Measurements from ENCODE around the gene PSMD13. TPM values are rescaled to one million over a fixed set of nuclear protein-coding genes. Genes with fewer than 3 reads are reported as not detected.
"Not testable (repeated sequence)": the region's sequence is repeated elsewhere in the genome, so short reads cannot be mapped to it uniquely, and the experiment has no call there.

Gene PSMD13
- total and polyA plus RNA-seq, 2 donors from 2014 or later = 87.7 to 115 TPM

DNA sequence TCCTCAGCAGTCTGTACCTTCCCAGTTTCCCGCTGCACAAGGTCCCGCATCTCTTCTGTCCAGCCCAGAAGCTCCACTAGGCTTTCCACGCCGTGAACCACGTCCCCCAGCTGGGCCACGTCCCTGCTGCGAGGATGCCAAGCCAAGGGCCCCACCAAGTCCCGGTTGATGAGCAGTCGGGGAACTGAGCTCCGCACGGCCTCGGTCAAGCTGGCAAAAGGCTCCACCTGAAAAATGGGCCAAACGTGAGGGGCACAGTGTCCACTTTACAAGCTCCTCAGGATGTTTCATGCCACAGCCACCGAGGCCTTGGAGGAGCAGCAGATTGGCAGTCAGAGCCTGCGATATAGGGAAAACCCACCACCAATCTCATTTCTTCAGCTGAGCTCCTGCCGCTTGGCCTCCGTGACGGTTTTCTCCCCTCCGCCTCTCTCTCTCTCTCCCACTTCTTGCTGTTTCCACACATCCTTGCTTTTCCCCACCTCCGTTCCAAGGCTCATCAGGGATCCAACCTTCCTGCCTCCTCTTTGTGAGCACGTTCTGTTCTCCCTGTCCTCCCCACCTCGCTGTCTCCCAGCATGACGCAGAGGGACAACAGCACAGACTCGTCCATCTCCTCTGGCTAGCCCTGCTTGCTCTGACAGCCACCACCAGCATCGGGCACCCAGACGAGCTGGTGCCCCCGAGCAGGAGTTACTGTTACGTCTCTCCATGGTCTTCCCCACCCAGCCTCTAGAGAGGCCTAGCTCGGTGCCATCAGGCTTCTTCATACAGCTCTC, 17.8 kb upstream of the PSMD13 start:
- no peak for FAIRE-seq
- Histone ChIP-seq H3K27ac (ENCODE audit: low read depth in 2 of 2, low read length in 2 of 2) (no peak overlapping the region), H3K9ac (ENCODE audit: low read length in 3 of 3) (no peak overlapping the region), H3K9me3 (ENCODE audit: control insufficient read depth in 2 of 3, insufficient read depth in 1 of 3, low read length in 3 of 3) (no peaks in the 10 kb centered on the region), H3K27me3 (ENCODE audit: control insufficient read depth, insufficient read depth, low read length) (no peaks in the 10 kb centered on the region), H3K4me1 (ENCODE audit: control insufficient read depth in 2 of 3, insufficient read depth in 2 of 3, low read depth in 1 of 3, low read length in 3 of 3) (no peaks in the 10 kb centered on the region), H3K36me3 (ENCODE audit: control insufficient read depth in 2 of 3, insufficient read depth in 3 of 3, low read length in 3 of 3) (peaks cover 0 to 18% (median 16%) of the 10 kb centered on the region in 3 donors), H3K4me3 (ENCODE audit: low read length in 3 of 3) (no peak overlapping the region)
- intact Hi-C loops (cut with DNase I) = no loop called here
- no peak for DNase-seq
- TF ChIP-seq, protein P1, sequence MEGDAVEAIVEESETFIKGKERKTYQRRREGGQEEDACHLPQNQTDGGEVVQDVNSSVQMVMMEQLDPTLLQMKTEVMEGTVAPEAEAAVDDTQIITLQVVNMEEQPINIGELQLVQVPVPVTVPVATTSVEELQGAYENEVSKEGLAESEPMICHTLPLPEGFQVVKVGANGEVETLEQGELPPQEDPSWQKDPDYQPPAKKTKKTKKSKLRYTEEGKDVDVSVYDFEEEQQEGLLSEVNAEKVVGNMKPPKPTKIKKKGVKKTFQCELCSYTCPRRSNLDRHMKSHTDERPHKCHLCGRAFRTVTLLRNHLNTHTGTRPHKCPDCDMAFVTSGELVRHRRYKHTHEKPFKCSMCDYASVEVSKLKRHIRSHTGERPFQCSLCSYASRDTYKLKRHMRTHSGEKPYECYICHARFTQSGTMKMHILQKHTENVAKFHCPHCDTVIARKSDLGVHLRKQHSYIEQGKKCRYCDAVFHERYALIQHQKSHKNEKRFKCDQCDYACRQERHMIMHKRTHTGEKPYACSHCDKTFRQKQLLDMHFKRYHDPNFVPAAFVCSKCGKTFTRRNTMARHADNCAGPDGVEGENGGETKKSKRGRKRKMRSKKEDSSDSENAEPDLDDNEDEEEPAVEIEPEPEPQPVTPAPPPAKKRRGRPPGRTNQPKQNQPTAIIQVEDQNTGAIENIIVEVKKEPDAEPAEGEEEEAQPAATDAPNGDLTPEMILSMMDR (IDR thresholded peaks at IDR 0.05; ENCODE audit: borderline replicate concordance, extremely low read depth, insufficient read depth) = no peak

DNA sequence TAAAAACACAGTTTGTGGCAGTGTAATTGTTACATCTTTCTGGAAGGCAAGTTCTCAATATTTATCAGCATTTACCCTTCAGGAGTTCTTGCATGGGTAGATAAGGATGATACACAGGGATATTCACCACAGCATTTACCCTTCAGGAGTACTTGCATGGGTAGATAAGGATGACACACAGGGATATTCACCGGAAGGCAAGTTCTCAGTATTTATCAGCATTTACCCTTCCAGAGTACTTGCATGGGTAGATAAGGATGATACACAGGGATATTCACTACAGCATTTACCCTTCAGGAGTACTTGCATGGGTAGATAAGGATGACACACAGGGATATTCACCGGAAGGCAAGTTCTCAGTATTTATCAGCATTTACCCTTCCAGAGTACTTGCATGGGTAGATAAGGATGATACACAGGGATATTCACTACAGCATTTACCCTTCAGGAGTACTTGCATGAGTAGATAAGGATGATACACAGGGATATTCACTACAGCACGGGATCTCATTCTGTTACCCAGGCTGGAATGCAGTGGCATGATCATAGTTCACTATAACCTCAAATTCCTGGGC, 16.0 kb upstream of the PSMD13 start:
- H3K4me3 ChIP-seq (ENCODE audit: low read length in 3 of 3); DNase-seq; H3K4me1 ChIP-seq (ENCODE audit: control insufficient read depth in 2 of 3, insufficient read depth in 2 of 3, low read depth in 1 of 3, low read length in 3 of 3); intact Hi-C loops (cut with DNase I); H3K9ac ChIP-seq (ENCODE audit: low read length in 3 of 3); H3K27ac ChIP-seq (ENCODE audit: low read depth in 2 of 2, low read length in 2 of 2); H3K27me3 ChIP-seq (ENCODE audit: control insufficient read depth, insufficient read depth, low read length); FAIRE-seq; H3K9me3 ChIP-seq (ENCODE audit: control insufficient read depth in 2 of 3, insufficient read depth in 1 of 3, low read length in 3 of 3): not testable (repeated sequence)
- peaks cover 3 to 13% (median 8%) of the 10 kb centered on the region in 3 donors for H3K36me3 ChIP-seq (ENCODE audit: control insufficient read depth in 2 of 3, insufficient read depth in 3 of 3, low read length in 3 of 3)

DNA sequence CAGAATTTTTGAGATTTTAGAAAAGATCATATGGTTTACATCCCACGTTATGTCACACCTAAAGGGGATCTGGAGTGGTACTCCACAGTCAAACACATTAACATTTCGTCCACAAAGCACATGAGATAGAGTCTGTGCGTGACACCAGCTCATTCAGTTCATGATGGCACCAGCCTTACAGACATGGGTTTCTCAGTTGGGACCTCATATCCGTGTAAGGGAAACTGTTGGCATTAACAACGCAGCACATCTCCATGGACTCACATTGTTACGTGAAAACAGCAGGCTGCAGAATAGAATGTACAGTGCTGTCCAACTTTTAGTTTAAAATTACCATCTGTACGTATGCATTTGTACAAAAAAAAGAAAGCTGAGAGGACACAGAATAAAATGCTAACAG, 15.2 kb upstream of the PSMD13 start:
- peaks cover 3 to 13% (median 11%) of the 10 kb centered on the region in 3 donors for H3K36me3 ChIP-seq (ENCODE audit: control insufficient read depth in 2 of 3, insufficient read depth in 3 of 3, low read length in 3 of 3)
- H3K4me1 ChIP-seq (ENCODE audit: control insufficient read depth in 2 of 3, insufficient read depth in 2 of 3, low read depth in 1 of 3, low read length in 3 of 3) = no peaks in the 10 kb centered on the region
- intact Hi-C loops (cut with DNase I) = no loop called here
- no peak for FAIRE-seq
- no peaks in the 10 kb centered on the region for H3K27me3 ChIP-seq (ENCODE audit: control insufficient read depth, insufficient read depth, low read length)
- TF ChIP-seq, protein P1 (IDR thresholded peaks at IDR 0.05; ENCODE audit: borderline replicate concordance, extremely low read depth, insufficient read depth) = no peak
- no peak overlapping the region for H3K4me3 ChIP-seq (ENCODE audit: low read length in 3 of 3)
- no peak overlapping the region for H3K27ac ChIP-seq (ENCODE audit: low read depth in 2 of 2, low read length in 2 of 2)
- H3K9me3 ChIP-seq (ENCODE audit: control insufficient read depth in 2 of 3, insufficient read depth in 1 of 3, low read length in 3 of 3) = no peaks in the 10 kb centered on the region
- DNase-seq = no peak
- no peak overlapping the region for H3K9ac ChIP-seq (ENCODE audit: low read length in 3 of 3)

DNA sequence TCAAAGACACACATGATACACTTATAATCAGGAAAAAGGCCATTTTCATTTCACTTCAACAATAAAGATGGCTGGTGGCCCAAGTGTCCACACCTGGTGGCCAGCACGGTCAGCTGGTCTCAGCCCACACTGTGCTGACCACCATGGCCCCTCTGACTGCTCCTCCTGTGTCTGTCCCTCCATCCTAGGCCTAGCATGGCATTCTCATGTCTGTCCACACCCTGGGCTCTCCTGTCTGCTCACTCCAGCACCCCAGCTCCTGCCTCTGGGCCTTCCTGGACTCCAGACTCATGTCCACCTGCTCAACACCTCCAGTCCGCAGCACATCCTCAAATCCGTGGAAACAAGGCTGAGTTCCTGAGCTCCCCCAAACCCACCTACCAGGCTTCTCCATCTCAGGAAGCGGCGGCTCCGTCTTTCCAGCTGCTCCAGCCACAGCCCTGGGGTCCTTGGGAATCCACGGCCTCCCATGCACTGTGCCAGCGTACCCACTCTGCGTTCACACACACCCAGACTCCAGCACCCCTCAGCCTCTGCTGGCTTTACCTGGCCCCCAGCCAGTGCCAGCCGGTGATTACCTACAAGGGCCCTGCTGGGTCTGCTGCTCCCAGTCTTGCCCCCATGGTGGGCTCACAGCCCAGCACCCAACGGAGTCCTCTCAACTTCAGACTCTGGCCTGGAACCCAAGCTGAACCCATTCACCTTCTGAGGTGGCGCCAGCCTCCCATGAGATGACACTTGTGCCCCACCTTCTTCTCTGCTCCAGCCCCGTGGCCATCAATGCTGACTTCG, 14.6 kb upstream of the PSMD13 start:
- intact Hi-C loops (cut with DNase I) = no loop called here
- no peak overlapping the region for H3K27ac ChIP-seq (ENCODE audit: low read depth in 2 of 2, low read length in 2 of 2)
- FAIRE-seq = no peak
- H3K9me3 ChIP-seq (ENCODE audit: control insufficient read depth in 2 of 3, insufficient read depth in 1 of 3, low read length in 3 of 3) = no peaks in the 10 kb centered on the region
- TF ChIP-seq, protein P1 (IDR thresholded peaks at IDR 0.05; ENCODE audit: borderline replicate concordance, extremely low read depth, insufficient read depth) = no peak
- H3K4me1 ChIP-seq (ENCODE audit: control insufficient read depth in 2 of 3, insufficient read depth in 2 of 3, low read depth in 1 of 3, low read length in 3 of 3) = no peaks in the 10 kb centered on the region
- H3K27me3 ChIP-seq (ENCODE audit: control insufficient read depth, insufficient read depth, low read length) = no peaks in the 10 kb centered on the region
- peaks cover 3 to 13% (median 11%) of the 10 kb centered on the region in 3 donors for H3K36me3 ChIP-seq (ENCODE audit: control insufficient read depth in 2 of 3, insufficient read depth in 3 of 3, low read length in 3 of 3)
- peak in 1 of 5 donors; percentile 62 for DNase-seq
- H3K9ac ChIP-seq (ENCODE audit: low read length in 3 of 3) = no peak overlapping the region
- H3K4me3 ChIP-seq (ENCODE audit: low read length in 3 of 3) = no peak overlapping the region
